Caco-2 (cell line): ENCODE data around the gene SCAPER. TPM values are rescaled to one million over a fixed set of nuclear protein-coding genes. Genes with fewer than 3 reads are reported as not detected.

Experiments used
- BruUV-seq: library from RNA; stranded (reverse); fragments of 400-500 nt; replicated peaks from 2 replicates; lab custom pipeline; 2021; lab: Mats Ljungman, UMichigan
- CTCF ChIA-PET: fragments of 300-600 bp; sonication (Branson Sonifier 250); formaldehyde crosslinking; loops from one replicate; lab custom pipeline; 2022; ENCODE audit warnings: antibody characterized with exemption; lab: Charles Lee
- POLR2A ChIA-PET: fragments of 300-600 bp; sonication (Branson Sonifier 250); formaldehyde crosslinking; loops from one replicate; lab custom pipeline; 2022; ENCODE audit warnings: antibody characterized with exemption; lab: Charles Lee
- DNase-seq, 2 experiments: peaks; one replicate each; pipeline versions ENCODE4 v3.0.0 to v3.0.0-alpha.2; 2020 to 2022
- H3K27me3 ChIP-seq: replicated peaks from 2 replicates; pipeline ENCODE4 v1.6.0; 2011; ENCODE audit warnings: low read length; ENCODE audit not compliant: control insufficient read depth, insufficient read depth
- H3K36me3 ChIP-seq: 2 replicates; pipeline ENCODE4 v1.5.1; 2011; ENCODE audit warnings: low read length; ENCODE audit not compliant: control insufficient read depth, insufficient read depth
- H3K4me1 ChIP-seq: fragments of 250-450 bp; sonication (Bioruptor Pico); 2 replicates; pipeline ENCODE4 v1.5.1; 2020; ENCODE audit warnings: mild to moderate bottlenecking
- H3K4me3 ChIP-seq: 2 replicates; pipeline ENCODE4 v1.5.1; 2011; ENCODE audit warnings: low read depth, mild to moderate bottlenecking, control low read depth, low read length
- H3K9me3 ChIP-seq: fragments of 250-450 bp; sonication (Bioruptor Pico); 2 replicates; pipeline ENCODE4 v1.5.1; 2020; ENCODE audit warnings: mild to moderate bottlenecking, moderate library complexity
- H3K27ac Mint-ChIP-seq: one replicate; pipeline ENCODE4 v1.8.0; 2022; ENCODE audit warnings: mixed read lengths; ENCODE audit not compliant: unreplicated experiment
- H3K27me3 Mint-ChIP-seq: one replicate; pipeline ENCODE4 v1.8.0; 2022; ENCODE audit warnings: mixed read lengths; ENCODE audit not compliant: insufficient read depth, unreplicated experiment
- H3K36me3 Mint-ChIP-seq: one replicate; pipeline ENCODE4 v1.8.0; 2022; ENCODE audit warnings: mild to moderate bottlenecking, mixed read lengths; ENCODE audit not compliant: insufficient read depth, unreplicated experiment
- H3K4me1 Mint-ChIP-seq: one replicate; pipeline ENCODE4 v1.8.0; 2022; ENCODE audit warnings: low read depth, mixed read lengths; ENCODE audit not compliant: unreplicated experiment
- H3K4me3 Mint-ChIP-seq: one replicate; pipeline ENCODE4 v1.8.0; 2022; ENCODE audit warnings: mild to moderate bottlenecking, moderate library complexity, mixed read lengths; ENCODE audit not compliant: unreplicated experiment
- H3K9me3 Mint-ChIP-seq: one replicate; pipeline ENCODE4 v1.8.0; 2022; ENCODE audit warnings: mixed read lengths; ENCODE audit not compliant: unreplicated experiment
- intact Hi-C: fragments of 100-400 bp; cut with micrococcal nuclease; formaldehyde crosslinking; loops from one replicate; pipeline ENCODE4 v1.10.0; 2022; ENCODE audit not compliant: unreplicated experiment
- total RNA-seq: library from RNA; stranded (reverse); gene quantifications from 2 replicates; pipeline ENCODE4 v1.2.3, GENCODE V29; 2022
- TF ChIP-seq, protein P1 (sequence below), 2 experiments: fragments of 200-600 bp in 1 of 2; IDR thresholded peaks; 1 replicate in 1 of 2; 2 replicates in 1 of 2; pipeline versions ENCODE4 v1.5.1 to v1.8.0; 2011 to 2022; ENCODE audit warnings: antibody characterized with exemption in 1 of 2, control low read depth in 1 of 2, inconsistent platforms in 1 of 2, low read depth in 1 of 2, low read length in 1 of 2, mild to moderate bottlenecking in 1 of 2, moderate library complexity in 1 of 2; ENCODE audit not compliant: insufficient read depth in 1 of 2, severe bottlenecking in 1 of 2, unreplicated experiment in 1 of 2

SCAPER gene
- total RNA-seq, 1 experiment from 2014 or later = 24.6 TPM

DNA sequence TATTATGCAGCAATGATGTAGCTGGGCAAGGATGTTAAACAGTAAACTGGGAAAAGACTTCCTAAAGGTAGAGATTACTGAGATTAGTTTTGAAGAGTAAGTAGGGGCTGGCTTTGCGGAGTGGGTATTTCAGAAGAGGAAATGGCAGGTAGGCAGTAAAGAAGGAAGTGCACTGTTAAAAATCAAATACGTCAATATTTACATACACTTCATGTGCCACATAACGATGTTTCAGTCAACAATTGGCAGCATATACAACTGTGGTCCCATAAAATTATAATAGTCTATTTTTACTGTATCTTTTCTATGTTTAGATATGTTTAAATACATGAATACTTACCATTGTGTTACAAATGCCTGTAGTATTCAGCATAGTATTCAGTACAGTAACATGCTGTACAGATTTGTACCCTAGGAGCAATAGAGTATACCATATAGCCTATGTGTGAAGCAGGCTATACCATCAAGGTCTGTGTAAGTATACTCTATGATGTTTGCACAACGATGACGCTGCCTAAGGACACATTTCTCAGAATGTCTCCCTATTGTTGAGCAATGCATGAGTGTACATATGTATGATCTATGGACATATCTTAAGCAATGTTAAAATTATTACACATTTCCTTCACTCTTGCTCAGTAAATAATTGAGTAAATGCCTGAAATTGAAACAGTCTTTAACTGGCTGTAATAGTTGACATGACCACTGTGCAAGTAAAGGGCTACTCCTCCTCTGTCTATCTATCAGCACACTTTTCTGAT is 371.9 kb downstream of the SCAPER start:
- Mint-ChIP-seq H3K36me3 (no peaks in the 10 kb centered on the region), H3K4me3 (no peak overlapping the region), H3K27ac (no peak overlapping the region), H3K9me3 (no peaks in the 10 kb centered on the region), H3K27me3 (no peaks in the 10 kb centered on the region), H3K4me1 (no peaks in the 10 kb centered on the region)
- POLR2A ChIA-PET = no interaction called here
- no peaks in the 10 kb centered on the region for H3K27me3 ChIP-seq
- no peak overlapping the region for H3K4me3 ChIP-seq
- CTCF ChIA-PET = no interaction called here
- peak in 1 of 2 experiments; percentile 28 for DNase-seq
- no peaks in the 10 kb centered on the region for H3K4me1 ChIP-seq
- BruUV-seq = no TSS peak
- H3K36me3 ChIP-seq = no peaks in the 10 kb centered on the region
- no peaks in the 10 kb centered on the region for H3K9me3 ChIP-seq
- intact Hi-C loops = no loop called here
- TF ChIP-seq, protein P1, sequence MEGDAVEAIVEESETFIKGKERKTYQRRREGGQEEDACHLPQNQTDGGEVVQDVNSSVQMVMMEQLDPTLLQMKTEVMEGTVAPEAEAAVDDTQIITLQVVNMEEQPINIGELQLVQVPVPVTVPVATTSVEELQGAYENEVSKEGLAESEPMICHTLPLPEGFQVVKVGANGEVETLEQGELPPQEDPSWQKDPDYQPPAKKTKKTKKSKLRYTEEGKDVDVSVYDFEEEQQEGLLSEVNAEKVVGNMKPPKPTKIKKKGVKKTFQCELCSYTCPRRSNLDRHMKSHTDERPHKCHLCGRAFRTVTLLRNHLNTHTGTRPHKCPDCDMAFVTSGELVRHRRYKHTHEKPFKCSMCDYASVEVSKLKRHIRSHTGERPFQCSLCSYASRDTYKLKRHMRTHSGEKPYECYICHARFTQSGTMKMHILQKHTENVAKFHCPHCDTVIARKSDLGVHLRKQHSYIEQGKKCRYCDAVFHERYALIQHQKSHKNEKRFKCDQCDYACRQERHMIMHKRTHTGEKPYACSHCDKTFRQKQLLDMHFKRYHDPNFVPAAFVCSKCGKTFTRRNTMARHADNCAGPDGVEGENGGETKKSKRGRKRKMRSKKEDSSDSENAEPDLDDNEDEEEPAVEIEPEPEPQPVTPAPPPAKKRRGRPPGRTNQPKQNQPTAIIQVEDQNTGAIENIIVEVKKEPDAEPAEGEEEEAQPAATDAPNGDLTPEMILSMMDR (IDR thresholded peaks at IDR 0.05; ENCODE audit: insufficient read depth in 1 of 2, low read depth in 1 of 2, low read length in 1 of 2, severe bottlenecking in 1 of 2, unreplicated experiment in 1 of 2) = no peak

DNA sequence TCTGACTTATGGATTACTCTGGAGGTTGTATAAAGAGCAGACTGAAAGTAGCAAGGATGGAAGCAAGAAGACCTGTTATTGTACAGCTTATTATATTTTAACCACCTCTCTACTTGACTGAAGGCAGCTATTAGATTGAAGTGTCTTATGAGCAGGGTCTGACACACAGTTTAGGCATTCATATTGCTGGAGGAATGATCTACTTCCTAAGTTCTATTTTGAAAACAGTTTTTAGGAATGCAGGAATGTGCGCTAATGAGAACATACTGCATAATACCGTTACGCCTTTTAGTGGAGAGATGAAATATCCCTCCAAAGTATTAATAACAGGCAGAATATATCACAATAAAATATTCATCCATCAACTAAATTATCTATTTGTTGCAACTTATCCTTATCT is 375.2 kb downstream of the SCAPER start:
- intact Hi-C loops = no loop called here
- Mint-ChIP-seq H3K36me3 (no peaks in the 10 kb centered on the region), H3K27me3 (no peaks in the 10 kb centered on the region), H3K4me3 (no peak overlapping the region), H3K27ac (no peak overlapping the region), H3K9me3 (no peaks in the 10 kb centered on the region), H3K4me1 (no peaks in the 10 kb centered on the region)
- DNase-seq = no peak
- H3K4me3 ChIP-seq = no peak overlapping the region
- H3K36me3 ChIP-seq = no peaks in the 10 kb centered on the region
- no TSS peak for BruUV-seq
- H3K9me3 ChIP-seq = no peaks in the 10 kb centered on the region
- TF ChIP-seq, protein P1 (IDR thresholded peaks at IDR 0.05; ENCODE audit: insufficient read depth in 1 of 2, low read depth in 1 of 2, low read length in 1 of 2, severe bottlenecking in 1 of 2, unreplicated experiment in 1 of 2) = no peak
- H3K4me1 ChIP-seq = no peaks in the 10 kb centered on the region
- ChIA-PET POLR2A (no interaction called here), CTCF (no interaction called here)
- no peaks in the 10 kb centered on the region for H3K27me3 ChIP-seq

DNA sequence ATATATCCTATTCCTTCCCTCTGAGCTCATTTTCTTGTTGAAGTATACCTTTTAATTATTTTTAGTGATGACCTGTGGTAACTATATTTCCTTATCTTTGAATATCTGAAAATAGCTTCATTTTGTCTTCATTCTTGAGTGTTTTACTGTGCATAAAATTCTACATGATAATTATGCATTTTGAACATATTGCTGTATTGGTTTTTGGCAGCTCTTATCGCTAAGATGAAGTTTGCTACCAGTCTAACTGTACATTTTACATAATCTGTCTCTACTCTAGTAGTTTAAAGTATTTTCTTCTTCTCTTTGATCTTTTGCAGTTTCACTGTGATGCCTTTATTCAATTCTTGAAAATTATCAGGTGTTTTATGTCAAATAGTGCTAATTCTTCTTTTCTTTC is 379.0 kb downstream of the SCAPER start:
- Histone ChIP-seq H3K9me3 (no peaks in the 10 kb centered on the region), H3K4me3 (no peak overlapping the region), H3K4me1 (peaks cover 4% of the 10 kb centered on the region; the same call in 1 of the 2 replicates), H3K27me3 (no peaks in the 10 kb centered on the region), H3K36me3 (no peaks in the 10 kb centered on the region)
- ChIA-PET CTCF (no interaction called here), POLR2A (no interaction called here)
- no peaks in the 10 kb centered on the region for H3K27me3 Mint-ChIP-seq
- no peaks in the 10 kb centered on the region for H3K9me3 Mint-ChIP-seq
- TF ChIP-seq, protein P1 (IDR thresholded peaks at IDR 0.05; ENCODE audit: insufficient read depth in 1 of 2, low read depth in 1 of 2, low read length in 1 of 2, severe bottlenecking in 1 of 2, unreplicated experiment in 1 of 2) = no peak
- no peaks in the 10 kb centered on the region for H3K36me3 Mint-ChIP-seq
- no peak overlapping the region for H3K27ac Mint-ChIP-seq
- H3K4me3 Mint-ChIP-seq = no peak overlapping the region
- intact Hi-C loops = no loop called here
- no peak for DNase-seq
- BruUV-seq = no TSS peak
- peaks cover 10% of the 10 kb centered on the region for H3K4me1 Mint-ChIP-seq
